ENCODE results near the gene ELOVL5.

The ELOVL5 gene

DNA sequence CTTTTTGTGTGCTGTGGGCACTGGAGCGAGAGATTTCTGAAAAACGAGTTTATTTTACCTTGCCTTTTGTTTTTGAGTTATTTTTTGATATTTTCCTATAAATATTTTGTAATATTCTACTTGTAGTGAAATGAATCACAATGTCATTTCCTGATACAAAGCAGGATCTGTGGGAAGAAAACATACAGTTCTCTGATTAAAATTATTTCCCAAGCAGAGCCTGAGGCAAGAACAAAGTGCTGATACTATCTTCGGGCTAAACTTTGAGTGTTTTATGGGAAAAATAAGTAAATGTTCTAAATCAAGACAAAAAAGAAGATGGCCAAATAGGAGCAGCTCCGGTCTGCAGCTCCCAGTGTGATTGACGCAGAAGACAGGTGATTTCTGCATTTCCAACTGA, 33.7 kb upstream of the ELOVL5 start:
- ChIA-PET POLR2A (no interaction called here), CTCF (no interaction called here)
- DNase-seq (ENCODE audit: extremely low spot score): no peak
- TF ChIP-seq FOXK2 (IDR thresholded peaks at IDR 0.05): no peak
- TF ChIP-seq ZNF384 (IDR thresholded peaks at IDR 0.05): no peak
- no peak for TF ChIP-seq ELF4 (IDR thresholded peaks at IDR 0.05)
- no peak for TF ChIP-seq LEF1 (IDR thresholded peaks at IDR 0.05; ENCODE audit: borderline replicate concordance)
- no peak for TF ChIP-seq NFRKB (IDR thresholded peaks at IDR 0.05)
- TF ChIP-seq HDGF (IDR thresholded peaks at IDR 0.05; ENCODE audit: borderline replicate concordance): no peak
- no peak for TF ChIP-seq ARNT (IDR thresholded peaks at IDR 0.05)
- no peak for TF ChIP-seq TARDBP (IDR thresholded peaks at IDR 0.05)
- TF ChIP-seq SUZ12 (IDR thresholded peaks at IDR 0.05): no peak
- TF ChIP-seq FOXM1 (IDR thresholded peaks at IDR 0.05; ENCODE audit: borderline replicate concordance): no peak
- no peak for TF ChIP-seq FOXA1 (IDR thresholded peaks at IDR 0.05)
- no peak for TF ChIP-seq CTBP1 (IDR thresholded peaks at IDR 0.05; ENCODE audit: borderline replicate concordance)
- TF ChIP-seq L3MBTL2 (conservative IDR thresholded peaks at IDR 0.05): no peak
- TF ChIP-seq PKNOX1 (IDR thresholded peaks at IDR 0.05): no peak

DNA sequence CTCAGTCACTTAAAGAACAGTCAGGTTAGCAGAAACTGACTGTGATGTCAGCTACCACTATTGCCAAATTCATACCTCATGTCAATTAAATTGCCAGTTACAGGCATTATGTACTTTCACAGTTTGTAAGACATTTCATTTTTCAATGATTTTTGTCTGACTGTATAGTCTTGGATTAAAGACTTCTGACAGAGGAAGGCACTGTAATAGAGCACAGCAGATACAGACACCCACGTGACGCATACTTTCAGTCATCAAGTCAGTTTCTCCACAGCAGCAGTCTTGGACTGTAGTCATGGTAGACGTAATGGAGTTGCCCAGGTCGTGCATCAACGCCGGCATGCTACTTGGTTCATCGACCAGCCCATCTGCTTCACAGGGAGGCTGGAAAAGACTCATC, 29.5 kb upstream of the ELOVL5 start:
- DNase-seq (ENCODE audit: extremely low spot score): no peak
- ChIA-PET CTCF (no interaction called here), POLR2A (no interaction called here)
- no peak for TF ChIP-seq LEF1 (IDR thresholded peaks at IDR 0.05; ENCODE audit: borderline replicate concordance)
- TF ChIP-seq ELF4 (IDR thresholded peaks at IDR 0.05): no peak
- no peak for TF ChIP-seq TARDBP (IDR thresholded peaks at IDR 0.05)
- TF ChIP-seq FOXK2 (IDR thresholded peaks at IDR 0.05): no peak
- no peak for TF ChIP-seq NFRKB (IDR thresholded peaks at IDR 0.05)
- TF ChIP-seq ARNT (IDR thresholded peaks at IDR 0.05): no peak
- TF ChIP-seq CTBP1 (IDR thresholded peaks at IDR 0.05; ENCODE audit: borderline replicate concordance): no peak
- no peak for TF ChIP-seq FOXA1 (IDR thresholded peaks at IDR 0.05)

DNA sequence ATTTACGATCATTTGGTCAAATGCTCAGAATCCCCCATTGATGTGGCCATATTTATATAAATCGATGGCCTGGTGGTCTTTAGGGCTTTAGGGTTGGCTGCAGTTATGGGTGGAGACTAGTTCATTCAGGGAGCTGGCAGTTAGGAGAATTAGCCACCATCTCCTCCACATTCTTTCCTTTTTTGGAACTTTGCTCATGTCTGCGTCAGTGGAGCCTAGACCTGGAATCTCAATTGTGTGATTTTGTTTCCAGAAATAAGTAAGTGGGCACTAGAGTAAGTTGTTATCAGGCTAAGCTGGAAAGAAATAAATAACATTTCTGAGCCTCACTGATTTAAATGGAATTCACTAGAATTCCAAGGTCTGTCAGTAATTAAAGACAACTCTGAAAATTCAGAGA, 29.0 kb upstream of the ELOVL5 start:
- CTCF ChIA-PET: no interaction called here
- POLR2A ChIA-PET: no interaction called here

DNA sequence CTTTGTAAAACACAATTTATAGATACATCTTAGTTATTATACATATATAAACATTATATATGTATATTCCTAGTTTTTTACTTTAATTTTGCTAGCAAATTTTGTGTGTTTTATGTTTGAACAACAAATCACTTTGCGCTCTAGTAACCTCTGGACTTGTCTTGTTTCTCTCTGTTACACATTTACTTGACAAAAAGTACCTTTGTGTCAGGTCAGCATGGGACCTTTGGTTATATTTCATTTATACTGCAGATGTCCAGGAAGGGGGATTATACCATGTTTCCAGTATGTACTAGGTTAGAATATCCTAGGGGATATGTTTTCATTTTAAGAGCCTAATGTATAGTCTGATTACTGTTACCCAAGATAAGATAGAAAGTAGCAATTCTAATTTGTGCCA, 28.5 kb upstream of the ELOVL5 start:
- no peak for DNase-seq (ENCODE audit: extremely low spot score)
- no peak for TF ChIP-seq ZNF384 (IDR thresholded peaks at IDR 0.05)
- TF ChIP-seq L3MBTL2 (conservative IDR thresholded peaks at IDR 0.05): no peak
- TF ChIP-seq FOXK2 (IDR thresholded peaks at IDR 0.05): no peak
- no peak for TF ChIP-seq SP1 (IDR thresholded peaks at IDR 0.05)
- no peak for TF ChIP-seq TARDBP (IDR thresholded peaks at IDR 0.05)
- TF ChIP-seq BHLHE40 (IDR thresholded peaks at IDR 0.05; ENCODE audit: borderline replicate concordance): no peak
- no peak for TF ChIP-seq PKNOX1 (IDR thresholded peaks at IDR 0.05)
- TF ChIP-seq HDGF (IDR thresholded peaks at IDR 0.05; ENCODE audit: borderline replicate concordance): no peak
- no peak for TF ChIP-seq LEF1 (IDR thresholded peaks at IDR 0.05; ENCODE audit: borderline replicate concordance)
- TF ChIP-seq ELF4 (IDR thresholded peaks at IDR 0.05): no peak
- no peak for TF ChIP-seq ARNT (IDR thresholded peaks at IDR 0.05)
- TF ChIP-seq SUZ12 (IDR thresholded peaks at IDR 0.05): no peak
- no peak for TF ChIP-seq NFRKB (IDR thresholded peaks at IDR 0.05)
- no peak for TF ChIP-seq CTBP1 (IDR thresholded peaks at IDR 0.05; ENCODE audit: borderline replicate concordance)
- TF ChIP-seq FOXM1 (IDR thresholded peaks at IDR 0.05; ENCODE audit: borderline replicate concordance): no peak
- no peak for TF ChIP-seq FOXA1 (IDR thresholded peaks at IDR 0.05)
- POLR2A ChIA-PET: no interaction called here
- CTCF ChIA-PET: no interaction called here

More for the DNA sequence above, 29.0 kb upstream of the ELOVL5 start:
- no peak for DNase-seq (ENCODE audit: extremely low spot score)
- TF ChIP-seq FOXK2 (IDR thresholded peaks at IDR 0.05): no peak
- TF ChIP-seq SP1 (IDR thresholded peaks at IDR 0.05): no peak
- TF ChIP-seq L3MBTL2 (conservative IDR thresholded peaks at IDR 0.05): no peak
- no peak for TF ChIP-seq ELF4 (IDR thresholded peaks at IDR 0.05)
- TF ChIP-seq HDGF (IDR thresholded peaks at IDR 0.05; ENCODE audit: borderline replicate concordance): no peak
- TF ChIP-seq BHLHE40 (IDR thresholded peaks at IDR 0.05; ENCODE audit: borderline replicate concordance): no peak
- no peak for TF ChIP-seq PKNOX1 (IDR thresholded peaks at IDR 0.05)
- no peak for TF ChIP-seq NFRKB (IDR thresholded peaks at IDR 0.05)

DNA sequence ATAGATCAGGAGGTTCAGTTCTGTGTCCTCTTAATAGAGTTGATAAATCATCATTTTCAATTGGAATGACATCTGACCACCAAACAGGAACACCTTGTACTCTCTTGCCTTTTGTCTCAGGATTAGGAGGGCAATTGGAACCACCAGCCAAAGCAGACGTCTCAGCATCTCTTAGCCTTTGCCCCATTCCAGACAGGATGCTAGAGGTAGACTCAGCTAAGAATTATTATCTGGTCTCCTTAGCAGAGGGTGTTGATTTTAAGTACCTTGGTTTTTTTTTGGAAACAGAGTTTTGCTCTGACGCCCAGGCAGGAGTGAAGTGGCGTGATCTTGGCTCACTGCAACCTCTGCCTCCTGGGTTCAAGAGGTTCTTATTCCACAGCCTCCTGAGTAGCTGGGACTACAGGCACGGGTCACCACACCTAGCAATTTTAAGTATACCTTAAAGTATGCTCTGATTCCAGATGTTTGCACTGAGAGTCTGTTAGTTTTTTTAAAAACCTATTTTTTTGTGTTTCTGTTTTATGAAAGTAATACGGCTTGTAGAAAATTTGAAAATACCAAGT, 28.0 kb upstream of the ELOVL5 start:
- CTCF ChIA-PET: no interaction called here
- POLR2A ChIA-PET: interaction anchor here (1.0 kb wide), 1 partner anchor 18 kb away, joined by 3 read pairs; no protein-coding TSS in a partner anchor
- DNase-seq (ENCODE audit: extremely low spot score): no peak
- TF ChIP-seq HDGF (IDR thresholded peaks at IDR 0.05; ENCODE audit: borderline replicate concordance) (no peak), SUZ12 (IDR thresholded peaks at IDR 0.05) (no peak), FOXA1 (IDR thresholded peaks at IDR 0.05) (no peak), L3MBTL2 (conservative IDR thresholded peaks at IDR 0.05) (no peak), PKNOX1 (IDR thresholded peaks at IDR 0.05) (no peak), ZNF384 (IDR thresholded peaks at IDR 0.05) (no peak), NFRKB (IDR thresholded peaks at IDR 0.05) (no peak), ELF4 (IDR thresholded peaks at IDR 0.05) (no peak), LEF1 (IDR thresholded peaks at IDR 0.05; ENCODE audit: borderline replicate concordance) (no peak), TARDBP (IDR thresholded peaks at IDR 0.05) (no peak), FOXM1 (IDR thresholded peaks at IDR 0.05; ENCODE audit: borderline replicate concordance) (no peak)

GRCh38 chr6:53375847-53376246, 27.1 kb upstream of the ELOVL5 start:
- DNase-seq (ENCODE audit: extremely low spot score): no peak
- TF ChIP-seq FOXM1 (IDR thresholded peaks at IDR 0.05; ENCODE audit: borderline replicate concordance): no peak
- no peak for TF ChIP-seq BHLHE40 (IDR thresholded peaks at IDR 0.05; ENCODE audit: borderline replicate concordance)
- TF ChIP-seq TARDBP (IDR thresholded peaks at IDR 0.05): no peak
- TF ChIP-seq L3MBTL2 (conservative IDR thresholded peaks at IDR 0.05): no peak
- no peak for TF ChIP-seq SUZ12 (IDR thresholded peaks at IDR 0.05)
- TF ChIP-seq NFRKB (IDR thresholded peaks at IDR 0.05): no peak
- TF ChIP-seq FOXK2 (IDR thresholded peaks at IDR 0.05): no peak
- TF ChIP-seq FOXA1 (IDR thresholded peaks at IDR 0.05): no peak
- TF ChIP-seq CTBP1 (IDR thresholded peaks at IDR 0.05; ENCODE audit: borderline replicate concordance): no peak
- no peak for TF ChIP-seq PKNOX1 (IDR thresholded peaks at IDR 0.05)
- no peak for TF ChIP-seq ARNT (IDR thresholded peaks at IDR 0.05)
- TF ChIP-seq HDGF (IDR thresholded peaks at IDR 0.05; ENCODE audit: borderline replicate concordance): no peak
- no peak for TF ChIP-seq ZNF384 (IDR thresholded peaks at IDR 0.05)
- POLR2A ChIA-PET: interaction anchor here (1.0 kb wide), 1 partner anchor 17 kb away, joined by 3 read pairs; no protein-coding TSS in a partner anchor
- CTCF ChIA-PET: no interaction called here

Data from HEK293T (cell line).